Thymus (tissue), 11 donors: ENCODE data around the gene NKX6-2. TPM values are rescaled to one million over a fixed set of nuclear protein-coding genes. Genes with fewer than 3 reads are reported as not detected.

Source experiments
- DNase-seq, 9 donors: peaks; one replicate each; pipeline ENCODE4 v3.0.0-alpha.2; 2013; ENCODE audit warnings: low spot score in 9 of 9, low read depth in 6 of 9, missing footprints in 1 of 9
- H3K27ac ChIP-seq, 2 donors: one replicate each; pipeline ENCODE4 v1.5.1; 2013; ENCODE audit warnings: control low read depth in 1 of 2, low read depth in 1 of 2, low read length in 1 of 2, mild to moderate bottlenecking in 1 of 2, moderate library complexity in 1 of 2
- H3K27me3 ChIP-seq, 2 donors: one replicate each; pipeline ENCODE4 v1.5.1; 2013; ENCODE audit warnings: low read length in 1 of 2; ENCODE audit not compliant: control insufficient read depth in 2 of 2, insufficient read depth in 1 of 2
- H3K36me3 ChIP-seq, 2 donors: one replicate each; pipeline ENCODE4 v1.5.1; 2013; ENCODE audit warnings: low read length in 1 of 2, mild to moderate bottlenecking in 1 of 2, moderate library complexity in 1 of 2; ENCODE audit not compliant: control insufficient read depth in 2 of 2, insufficient read depth in 2 of 2
- H3K4me1 ChIP-seq, 2 donors: one replicate each; pipeline ENCODE4 v1.5.1; 2013; ENCODE audit warnings: low read length in 2 of 2; ENCODE audit not compliant: control insufficient read depth in 2 of 2, insufficient read depth in 2 of 2
- H3K4me3 ChIP-seq, 2 donors: one replicate each; pipeline ENCODE4 v1.5.1; 2013; ENCODE audit warnings: low read length in 2 of 2, control low read depth in 1 of 2, mild to moderate bottlenecking in 1 of 2
- H3K9me3 ChIP-seq, 2 donors: one replicate each; pipeline ENCODE4 v1.5.1; 2013; ENCODE audit warnings: low read length in 1 of 2, mild to moderate bottlenecking in 1 of 2; ENCODE audit not compliant: control insufficient read depth in 2 of 2, insufficient read depth in 1 of 2
- WGBS: extraction: QIAGEN DNeasy Blood & Tissue Kit; methylation state at CpG from one replicate; pipeline ENCODE4 v1.1.7; 2013; 5-methylcytosine and 5-hydroxymethylcytosine counted together
- polyA plus RNA-seq: library from polyadenylated mRNA; stranded (reverse); fragments of 200-250 nt; gene quantifications from one replicate; pipeline ENCODE4 v1.2.3, GENCODE V29; 2013
- total RNA-seq: library from RNA; stranded (reverse); fragments of 120-200 nt; gene quantifications from one replicate; pipeline ENCODE4 v1.2.4, GENCODE V29; 2013
- donor health status: healthy.

NKX6-2 gene
- total and polyA plus RNA-seq, 2 donors = 0.09 to 0.16 TPM

DNA sequence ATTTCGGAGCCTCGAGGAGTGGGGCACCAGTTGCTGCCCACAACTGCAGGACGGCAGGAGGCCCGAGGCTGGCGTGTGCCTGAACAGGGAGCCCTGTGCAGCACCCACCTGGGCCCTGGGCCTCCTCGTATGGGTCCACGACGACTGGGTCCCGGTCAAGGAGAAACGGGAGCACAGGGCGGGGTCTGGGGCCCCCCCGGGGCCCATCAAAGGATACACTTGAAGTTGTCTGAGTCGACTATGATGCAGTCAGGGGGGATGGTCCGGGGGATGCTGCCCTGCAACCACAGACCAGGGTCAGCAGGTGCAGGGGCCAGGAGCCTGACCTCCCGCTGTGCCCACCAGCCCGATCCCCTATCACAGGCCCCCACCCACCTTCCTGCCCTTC is 28.5 kb upstream of the NKX6-2 start:
- Histone ChIP-seq H3K4me3 (no peak overlapping the region), H3K36me3 (no peaks in the 10 kb centered on the region), H3K27me3 (peaks cover 0 to 6% of the 10 kb centered on the region in 2 donors), H3K9me3 (no peaks in the 10 kb centered on the region), H3K27ac (no peak overlapping the region), H3K4me1 (no peaks in the 10 kb centered on the region)
- DNase-seq = no peak
- WGBS = 87% methylated on average over 16 of the region's 16 CpGs

GRCh38 chr10:132813560-132814468 is 27.9 kb upstream of the NKX6-2 start:
- WGBS = 83% methylated on average over 23 of the region's 28 CpGs
- Histone ChIP-seq H3K27me3 (peaks cover 0 to 6% of the 10 kb centered on the region in 2 donors), H3K27ac (no peak overlapping the region), H3K4me3 (no peak overlapping the region), H3K4me1 (no peaks in the 10 kb centered on the region), H3K9me3 (no peaks in the 10 kb centered on the region), H3K36me3 (no peaks in the 10 kb centered on the region)
- no peak for DNase-seq

- WGBS = 89% methylated on average over 10 of the region's 10 CpGs
- no peak overlapping the region for H3K4me3 ChIP-seq
- no peak for DNase-seq
- no peaks in the 10 kb centered on the region for H3K4me1 ChIP-seq
- no peak overlapping the region for H3K27ac ChIP-seq
- no peaks in the 10 kb centered on the region for H3K36me3 ChIP-seq
- H3K27me3 ChIP-seq = peaks cover 0 to 6% of the 10 kb centered on the region in 2 donors
- H3K9me3 ChIP-seq = no peaks in the 10 kb centered on the region
Observed at GRCh38 chr10:132813001-132813401, 27.1 kb upstream of the NKX6-2 start.

DNA sequence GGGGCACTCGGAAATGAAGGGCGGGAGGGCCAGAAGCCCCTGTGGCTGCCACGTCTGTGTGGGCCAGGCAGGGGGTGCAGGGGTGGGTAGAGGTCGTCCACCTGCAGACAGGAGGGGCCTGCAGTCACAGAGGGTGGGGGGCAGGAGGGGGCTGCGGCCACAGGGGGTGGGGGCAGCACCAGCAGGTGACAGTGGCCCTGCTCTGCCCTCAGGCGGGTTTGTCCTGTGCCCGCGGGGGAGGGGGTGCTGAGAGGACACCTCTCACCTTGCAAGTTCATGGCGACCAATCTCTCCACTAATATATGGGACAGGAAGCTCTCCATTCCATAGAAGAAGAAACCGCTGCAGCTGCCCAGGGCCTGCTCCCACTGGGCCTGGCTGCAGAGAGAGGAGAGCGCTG is 26.6 kb upstream of the NKX6-2 start:
- Histone ChIP-seq H3K4me1 (no peaks in the 10 kb centered on the region), H3K4me3 (no peak overlapping the region), H3K27ac (no peak overlapping the region), H3K9me3 (no peaks in the 10 kb centered on the region), H3K36me3 (no peaks in the 10 kb centered on the region), H3K27me3 (peaks cover 0 to 4% of the 10 kb centered on the region in 2 donors)
- DNase-seq = no peak
- WGBS = 79% methylated on average over 11 of the region's 11 CpGs

GRCh38 chr10:132811891-132812481 is 26.0 kb upstream of the NKX6-2 start:
- Histone ChIP-seq H3K4me3 (no peak overlapping the region), H3K4me1 (no peaks in the 10 kb centered on the region), H3K36me3 (no peaks in the 10 kb centered on the region), H3K9me3 (no peaks in the 10 kb centered on the region), H3K27me3 (peaks cover 0 to 4% of the 10 kb centered on the region in 2 donors), H3K27ac (no peak overlapping the region)
- no peak for DNase-seq
- WGBS = 92% methylated on average over 26 of the region's 26 CpGs

DNA sequence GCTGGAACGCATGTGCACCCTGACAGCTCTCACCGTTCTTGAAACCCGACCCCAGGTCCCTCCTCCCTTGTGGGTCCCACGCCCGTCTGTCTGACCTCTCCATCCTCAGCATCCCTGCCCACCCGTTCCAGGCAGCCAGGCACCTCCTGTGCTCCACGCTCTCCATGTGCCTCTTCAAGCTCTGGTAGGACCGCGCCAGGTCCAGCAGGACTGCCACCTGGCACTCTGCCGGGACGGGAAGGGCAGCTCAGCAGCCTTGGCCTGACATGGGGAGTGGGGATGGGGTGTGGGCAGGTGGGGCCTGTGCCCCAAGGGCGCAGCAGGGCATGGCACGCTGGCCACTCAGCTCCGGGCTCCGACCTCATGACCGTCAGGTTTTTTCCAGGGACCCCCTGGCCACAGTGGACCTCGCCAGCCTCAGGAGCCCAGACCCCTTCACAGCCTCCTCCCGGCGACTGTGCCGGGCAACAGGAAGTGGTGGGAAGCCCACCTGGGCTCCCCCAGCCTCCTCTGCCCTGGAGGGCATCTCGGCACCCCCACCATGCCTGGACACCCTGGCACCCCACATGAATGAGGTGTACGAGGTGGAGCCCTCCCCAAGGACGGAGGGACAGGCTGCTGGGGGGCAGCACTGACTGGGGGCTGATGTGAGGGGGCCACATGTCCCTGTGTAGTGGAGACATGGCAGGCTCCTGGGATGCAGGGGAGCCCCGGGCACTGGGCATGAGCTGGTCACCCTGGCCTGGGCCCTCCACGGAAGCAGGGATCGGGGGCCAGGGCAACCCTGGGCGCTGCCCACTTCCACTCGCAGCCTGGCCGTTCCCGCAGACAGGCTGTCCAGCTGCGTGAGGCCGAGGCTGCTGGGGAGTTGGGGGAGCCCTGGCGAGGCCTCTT is 25.1 kb upstream of the NKX6-2 start:
- no peak overlapping the region for H3K27ac ChIP-seq
- DNase-seq = no peak
- WGBS = 78% methylated on average over 33 of the region's 33 CpGs
- no peaks in the 10 kb centered on the region for H3K9me3 ChIP-seq
- H3K36me3 ChIP-seq = no peaks in the 10 kb centered on the region
- H3K4me3 ChIP-seq = no peak overlapping the region
- H3K4me1 ChIP-seq = no peaks in the 10 kb centered on the region
- H3K27me3 ChIP-seq = peaks cover 0 to 4% of the 10 kb centered on the region in 2 donors

DNA sequence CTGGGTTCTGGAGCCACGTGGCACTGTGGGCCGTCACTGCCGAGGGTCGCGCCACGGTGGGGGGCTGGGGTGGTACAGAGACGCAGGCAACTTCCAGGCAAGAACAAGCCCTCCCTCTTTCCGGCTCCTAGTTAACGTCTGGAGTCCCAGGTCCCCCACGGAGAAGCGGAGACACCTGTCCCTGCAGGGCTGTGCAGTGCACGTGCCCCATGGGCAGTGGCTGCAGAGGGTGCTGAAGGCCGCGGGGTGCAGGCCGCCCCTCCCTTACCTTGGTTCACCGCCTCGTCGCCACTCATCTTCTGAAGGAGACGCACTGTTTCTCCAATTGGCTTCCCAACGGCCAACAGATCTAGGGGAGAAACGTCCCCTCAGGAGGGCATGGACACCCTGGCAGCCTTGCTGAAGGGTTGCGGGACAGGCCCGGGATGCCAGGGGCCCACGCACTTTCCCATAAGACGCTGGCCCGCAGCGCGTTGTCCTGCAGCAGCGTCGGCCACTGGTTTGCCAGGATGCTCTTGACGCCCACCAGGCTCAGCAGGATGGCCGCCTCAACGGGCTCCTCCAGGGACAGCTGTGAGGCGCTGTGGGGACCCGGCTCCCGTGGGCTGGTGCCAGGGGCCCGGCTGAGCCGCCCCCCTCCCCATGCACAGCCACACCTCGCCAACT is 24.3 kb upstream of the NKX6-2 start:
- 87% methylated on average over 39 of the region's 39 CpGs for WGBS
- no peaks in the 10 kb centered on the region for H3K36me3 ChIP-seq
- H3K27me3 ChIP-seq = peaks cover 0 to 4% of the 10 kb centered on the region in 2 donors
- no peak overlapping the region for H3K27ac ChIP-seq
- no peaks in the 10 kb centered on the region for H3K9me3 ChIP-seq
- H3K4me3 ChIP-seq = no peak overlapping the region
- H3K4me1 ChIP-seq = no peaks in the 10 kb centered on the region
- DNase-seq = no peak

DNA sequence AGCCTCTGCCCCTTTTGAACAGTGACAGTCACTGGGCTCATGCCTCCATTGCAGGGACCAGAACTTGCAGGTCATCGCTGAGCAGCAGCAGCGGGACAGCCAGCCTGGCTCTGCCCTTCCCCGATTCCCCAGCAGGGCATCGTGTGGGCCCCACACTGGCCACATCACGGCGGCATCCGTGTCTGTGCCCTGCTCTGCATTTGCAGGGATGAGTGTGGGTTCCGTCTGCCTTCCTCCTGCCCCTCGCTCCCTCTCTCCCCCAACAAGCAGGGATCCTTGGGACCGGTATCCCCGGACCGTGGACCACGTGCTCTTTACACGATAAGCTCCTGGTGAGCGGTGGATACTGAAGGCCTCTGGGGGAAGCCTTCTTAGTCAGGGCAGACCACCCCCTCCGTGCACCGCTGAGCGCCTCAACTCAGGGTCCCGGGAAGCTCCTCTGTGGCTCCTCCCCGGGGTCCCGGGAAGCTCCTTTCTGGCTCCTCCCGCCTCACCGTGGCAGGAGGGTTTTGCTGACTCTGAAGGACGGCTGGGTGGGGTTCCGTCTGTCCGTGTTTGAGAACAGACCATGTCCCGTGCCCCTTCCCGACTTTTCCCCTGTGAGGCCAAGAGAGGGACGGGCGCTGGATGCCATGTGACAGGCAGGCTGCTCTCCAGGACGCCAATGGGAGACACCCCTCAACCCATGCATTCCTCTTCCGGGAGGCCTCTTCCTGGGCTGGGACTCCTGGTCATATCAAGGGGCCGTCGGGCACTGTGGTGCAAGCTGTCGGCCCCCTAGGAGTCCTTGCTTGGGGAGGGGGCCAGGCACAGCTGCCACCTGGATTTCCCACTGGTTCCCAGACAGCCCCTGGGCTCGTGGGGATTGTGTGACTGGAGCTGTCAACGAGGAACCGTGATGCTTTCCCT is 23.5 kb upstream of the NKX6-2 start:
- Histone ChIP-seq H3K4me1 (no peaks in the 10 kb centered on the region), H3K27ac (no peak overlapping the region), H3K27me3 (peaks cover 0 to 4% of the 10 kb centered on the region in 2 donors), H3K4me3 (no peak overlapping the region), H3K36me3 (no peaks in the 10 kb centered on the region), H3K9me3 (no peaks in the 10 kb centered on the region)
- DNase-seq = no peak
- 85% methylated on average over 38 of the region's 38 CpGs for WGBS
